Thyroid gland (tissue), 4 donors: ENCODE data around the gene EPPIN. TPM values are rescaled to one million over a fixed set of nuclear protein-coding genes. Genes with fewer than 3 reads are reported as not detected.
"Not testable (repeated sequence)": the region's sequence is repeated elsewhere in the genome, so short reads cannot be mapped to it uniquely, and the experiment has no call there.

Source experiments
- DNase-seq, 2 donors: peaks; one replicate each; pipeline ENCODE4 v3.0.0-alpha.2; 2019
- H3K27ac ChIP-seq, 3 donors: fragments of 200-600 bp; sonication (generic); 1 replicate in 2 of 3; 2 replicates in 1 of 3; pipeline ENCODE4 v1.5.1; 2016 to 2019; ENCODE audit warnings: mild to moderate bottlenecking in 1 of 3, moderate library complexity in 1 of 3
- H3K27me3 ChIP-seq: fragments of 200-600 bp; sonication (generic); one replicate; pipeline ENCODE4 v1.5.1; 2019
- H3K36me3 ChIP-seq, 2 donors: fragments of 200-600 bp; sonication (generic); one replicate each; pipeline ENCODE4 v1.5.1; 2016 to 2019
- H3K4me1 ChIP-seq, 2 donors: fragments of 200-600 bp; sonication (generic); one replicate each; pipeline ENCODE4 v1.5.1; 2017 to 2019
- H3K4me3 ChIP-seq, 3 donors: fragments of 200-600 bp; sonication (generic); replicated peaks in 1 of 3; 1 replicate in 2 of 3; 2 replicates in 1 of 3; pipeline ENCODE4 v1.5.1; 2016; ENCODE audit warnings: mild to moderate bottlenecking in 1 of 3
- H3K9me3 ChIP-seq: fragments of 200-600 bp; sonication (generic); one replicate; pipeline ENCODE4 v1.5.1; 2017
- CTCF ChIP-seq, 6 experiments: fragments of 200-600 bp in 3 of 6; fragments of 450-650 bp in 3 of 6; sonication (generic) in 3 of 6; IDR thresholded peaks; one replicate each; pipeline ENCODE4 v1.5.1; 2016 to 2019; ENCODE audit warnings: antibody characterized with exemption in 6 of 6, mild to moderate bottlenecking in 2 of 6, inconsistent platforms in 1 of 6, moderate library complexity in 1 of 6
- POLR2A ChIP-seq, 2 donors: fragments of 450-650 bp; IDR thresholded peaks; one replicate each; pipeline ENCODE4 v1.6.1; 2017; ENCODE audit warnings: antibody characterized with exemption in 2 of 2, mild to moderate bottlenecking in 2 of 2, moderate library complexity in 1 of 2
- WGBS, 2 donors: methylation state at CpG; one replicate each; pipeline ENCODE4 v1.1.5; 2017; 5-methylcytosine and 5-hydroxymethylcytosine counted together
- intact Hi-C: fragments of 100-400 bp; cut with DNase I; formaldehyde crosslinking; loops from one replicate; pipeline ENCODE4 v1.15.1; 2023
- total RNA-seq, 4 donors: library from RNA; depleted of rRNA; stranded (reverse); fragments of >200 nt; gene quantifications; one replicate each; pipeline ENCODE4 v1.2.3, GENCODE V29; 2016

Gene EPPIN
- total RNA-seq, 4 donors from 2014 or later: 0.45 to 4.2 (median 1.7) TPM

DNA sequence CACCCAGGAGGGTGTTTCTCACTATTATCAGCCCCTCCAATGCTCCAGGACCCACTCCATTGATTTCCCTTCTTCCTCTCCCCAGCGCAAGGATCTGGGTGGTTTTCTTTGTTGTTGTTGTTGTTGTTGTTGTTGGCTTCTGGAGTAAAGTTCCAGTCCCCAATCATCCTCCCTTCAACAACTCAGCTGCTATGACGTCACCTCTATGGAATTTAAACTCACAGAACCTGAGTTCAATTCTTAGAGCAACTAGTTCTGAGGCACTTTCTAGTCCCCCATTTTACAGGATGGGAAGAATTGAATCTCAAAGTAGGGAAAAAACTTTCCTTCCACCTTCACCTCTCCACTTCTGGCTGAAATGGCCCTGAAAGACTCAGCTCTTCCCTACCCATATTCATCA is 41.6 kb upstream of the EPPIN start:
- no peaks in the 10 kb centered on the region for H3K27me3 ChIP-seq
- H3K9me3 ChIP-seq: no peaks in the 10 kb centered on the region
- no peak for DNase-seq
- TF ChIP-seq CTCF (IDR thresholded peaks at IDR 0.05): no peak
- TF ChIP-seq POLR2A (IDR thresholded peaks at IDR 0.05): no peak
- no peaks in the 10 kb centered on the region for H3K36me3 ChIP-seq
- H3K27ac ChIP-seq: no peak overlapping the region
- intact Hi-C loops: no loop called here
- peaks cover 7 to 11% of the 10 kb centered on the region in 2 donors for H3K4me1 ChIP-seq
- no peak overlapping the region for H3K4me3 ChIP-seq
- 84 to 91% methylated on average over 2 of the region's 2 CpGs for WGBS, 2 donors

GRCh38 chr20:45585986-45586385 is 38.8 kb upstream of the EPPIN start:
- intact Hi-C loops, H3K27ac ChIP-seq: not testable (repeated sequence)
- WGBS, 2 donors: 85 to 92% methylated on average over 5 of the region's 5 CpGs

GRCh38 chr20:45584294-45584693 is 37.1 kb upstream of the EPPIN start:
- 90 to 91% methylated on average over 5 of the region's 5 CpGs for WGBS, 2 donors
- intact Hi-C loops, DNase-seq, H3K27me3 ChIP-seq, H3K4me1 ChIP-seq, H3K4me3 ChIP-seq, H3K36me3 ChIP-seq, H3K9me3 ChIP-seq, H3K27ac ChIP-seq: not testable (repeated sequence)

More at GRCh38 chr20:45585986-45586385, 38.8 kb upstream of the EPPIN start:
- H3K36me3 ChIP-seq, DNase-seq, H3K9me3 ChIP-seq, H3K4me3 ChIP-seq, H3K27me3 ChIP-seq: not testable (repeated sequence)
- peaks cover 7 to 11% of the 10 kb centered on the region in 2 donors for H3K4me1 ChIP-seq

DNA sequence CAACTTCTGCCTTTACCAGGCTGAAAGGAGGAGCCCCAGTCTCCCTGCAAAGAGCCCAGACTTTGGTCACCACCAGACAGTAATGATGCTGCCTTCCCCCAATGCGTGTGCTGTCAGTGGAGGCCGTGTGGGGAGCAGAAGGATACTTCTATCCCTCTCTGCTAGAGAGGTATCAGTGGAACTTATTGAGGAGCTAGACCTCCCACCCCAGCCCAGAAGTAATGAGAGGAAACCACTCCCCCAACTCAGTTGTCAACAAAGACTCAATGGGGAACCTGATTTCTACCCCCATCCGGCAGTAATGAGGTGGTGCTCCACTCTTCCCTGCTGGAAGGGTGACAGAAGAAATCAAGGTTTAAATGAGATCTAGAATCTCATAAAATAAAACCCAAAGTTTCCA is 36.3 kb upstream of the EPPIN start:
- Histone ChIP-seq H3K4me3 (no peak overlapping the region), H3K27me3 (no peaks in the 10 kb centered on the region), H3K27ac (no peak overlapping the region), H3K36me3 (no peaks in the 10 kb centered on the region), H3K4me1 (peaks cover 0 to 4% of the 10 kb centered on the region in 2 donors), H3K9me3 (no peaks in the 10 kb centered on the region)
- intact Hi-C loops: no loop called here
- TF ChIP-seq CTCF (IDR thresholded peaks at IDR 0.05): no peak
- no peak for TF ChIP-seq POLR2A (IDR thresholded peaks at IDR 0.05)
- 72% methylated on average over 3 of the region's 3 CpGs for WGBS, 2 donors
- no peak for DNase-seq

- H3K27me3 ChIP-seq: no peaks in the 10 kb centered on the region
- DNase-seq: no peak
- H3K27ac ChIP-seq: no peak overlapping the region
- no peak overlapping the region for H3K4me3 ChIP-seq
- TF ChIP-seq CTCF (IDR thresholded peaks at IDR 0.05): no peak
- intact Hi-C loops: no loop called here
- H3K9me3 ChIP-seq: no peaks in the 10 kb centered on the region
- H3K36me3 ChIP-seq: no peaks in the 10 kb centered on the region
- peaks cover 9 to 14% of the 10 kb centered on the region in 2 donors for H3K4me1 ChIP-seq
These were observed 34.5 kb upstream of the EPPIN start for GRCh38 chr20:45581702-45582101.

DNA sequence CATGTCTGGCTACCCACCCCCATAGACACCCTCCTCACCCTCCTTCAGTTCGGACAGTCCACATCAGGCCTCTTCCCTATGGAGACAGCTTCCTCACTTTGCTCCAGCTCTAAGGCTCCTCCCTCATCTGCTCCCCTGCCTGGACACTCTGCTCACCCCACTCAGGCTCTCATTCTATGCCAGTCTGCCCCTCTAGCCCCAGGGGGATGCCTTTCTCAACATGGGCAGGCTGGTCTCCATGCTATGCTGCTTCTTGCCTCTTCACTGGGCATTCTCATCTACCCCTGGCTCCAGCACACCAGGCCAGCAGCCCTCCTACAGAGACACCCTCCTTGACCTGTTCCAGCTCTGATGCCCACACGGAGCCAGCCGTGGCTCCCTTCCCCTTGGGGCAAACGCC is 32.0 kb upstream of the EPPIN start, which contains the start of gene WFDC8:
Gene WFDC8, minus strand, starts transcription at position 101 of the 400 bp plus-strand sequence. Its CDS starts 37 bp downstream, at position 64.
- intact Hi-C loops: no loop called here

More for the DNA sequence above, 32.0 kb upstream of the EPPIN start, which contains the start of gene WFDC8:
- Histone ChIP-seq H3K9me3 (no peaks in the 10 kb centered on the region), H3K36me3 (no peaks in the 10 kb centered on the region), H3K27me3 (no peaks in the 10 kb centered on the region), H3K27ac (no peak within 1 kb of the TSS), H3K4me1 (peaks cover 13 to 21% of the 10 kb centered on the region in 2 donors), H3K4me3 (no peak within 1 kb of the TSS)
- WGBS, 2 donors: 56% methylated on average over 4 of the region's 4 CpGs
- TF ChIP-seq CTCF (IDR thresholded peaks at IDR 0.05) (no peak), POLR2A (IDR thresholded peaks at IDR 0.05) (no peak)
- DNase-seq: peak; percentile 18 to 41
